Muscle of leg (tissue), 11 donors: ENCODE measurements around the gene NID1. TPM values are rescaled to one million over a fixed set of nuclear protein-coding genes. Genes with fewer than 3 reads are reported as not detected.

Experiments used
- DNase-seq: peaks from one replicate; pipeline ENCODE4 v3.0.0; 2013
- H3K27ac ChIP-seq: one replicate; pipeline ENCODE4 v1.5.1; 2013; ENCODE audit warnings: mild to moderate bottlenecking, low read length, control low read depth
- H3K27me3 ChIP-seq: one replicate; pipeline ENCODE4 v1.6.1; 2013; ENCODE audit warnings: low read length; ENCODE audit not compliant: control insufficient read depth, insufficient read depth
- H3K36me3 ChIP-seq: one replicate; pipeline ENCODE4 v1.6.1; 2013; ENCODE audit warnings: low read length; ENCODE audit not compliant: control insufficient read depth, insufficient read depth
- H3K4me1 ChIP-seq: one replicate; pipeline ENCODE4 v1.6.1; 2013; ENCODE audit warnings: low read length; ENCODE audit not compliant: control insufficient read depth, insufficient read depth
- H3K4me3 ChIP-seq: one replicate; pipeline ENCODE4 v1.5.1; 2013; ENCODE audit warnings: low read length, control low read depth
- H3K9me3 ChIP-seq: replicated peaks from 2 replicates; pipeline ENCODE4 v1.6.1; 2013; ENCODE audit warnings: low read depth, low read length; ENCODE audit not compliant: control insufficient read depth
- WGBS: methylation state at CpG from one replicate; pipeline ENCODE4 v1.1.5; 2013; ENCODE audit warnings: missing lambda C conversion rate; ENCODE audit not compliant: insufficient coverage; 5-methylcytosine and 5-hydroxymethylcytosine counted together
- polyA plus RNA-seq, 8 donors: library from polyadenylated mRNA; unstranded; fragments of 120-200 nt; gene quantifications; one replicate each; pipeline versions ENCODE4 v1.2.1 to v1.2.3, GENCODE V29; 2013; ENCODE audit warnings: inconsistent platforms in 1 of 8, low replicate concordance in 1 of 8; ENCODE audit not compliant: insufficient read length in 8 of 8, insufficient read depth in 1 of 8
- total RNA-seq: library from RNA; stranded (reverse); fragments of 120-200 nt; gene quantifications from one replicate; pipeline ENCODE4 v1.2.4, GENCODE V29; 2013

Gene NID1
- total and polyA plus RNA-seq, 9 donors, result 92.3 to 323 (median 246) TPM

DNA sequence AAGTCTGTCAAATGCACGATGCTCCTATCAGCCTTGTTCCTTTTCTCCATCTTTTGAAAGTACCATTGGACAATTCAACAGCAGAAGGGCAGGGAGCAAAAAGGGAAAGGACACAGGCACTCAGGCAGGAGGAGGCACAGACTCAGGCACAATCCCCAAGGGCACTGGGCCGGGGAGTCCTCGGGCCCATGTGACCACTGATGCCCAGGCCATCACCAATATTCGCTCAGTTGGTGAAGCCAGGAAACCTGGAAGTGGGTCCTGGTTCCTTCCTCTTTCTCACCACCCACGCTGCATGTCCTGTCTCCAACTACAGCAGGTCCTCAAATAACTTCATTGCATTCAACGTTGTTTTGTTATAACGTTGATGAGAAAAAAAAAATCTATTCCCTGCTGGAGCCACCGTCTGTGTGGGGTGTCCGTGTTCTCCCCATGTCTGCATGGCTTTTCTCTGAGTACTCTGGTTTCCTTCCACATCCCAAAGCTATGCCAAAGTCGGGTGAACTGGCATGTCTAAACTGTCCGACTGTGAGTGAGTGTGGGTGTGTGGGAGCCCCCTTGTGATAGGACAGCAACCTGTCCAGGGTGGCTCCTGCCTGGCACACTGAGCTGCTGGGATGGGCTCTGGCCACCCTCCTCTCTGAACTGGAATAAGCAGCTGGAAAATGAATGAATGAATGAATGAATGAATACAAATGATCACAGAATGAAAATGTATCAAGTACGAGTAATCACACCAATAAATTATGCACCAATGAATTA is 12.5 kb downstream of the NID1 start:
- DNase-seq, result no peak
- Histone ChIP-seq H3K4me3 (no peak overlapping the region), H3K27me3 (no peaks in the 10 kb centered on the region), H3K36me3 (peaks cover 23% of the 10 kb centered on the region), H3K4me1 (peaks cover 16% of the 10 kb centered on the region), H3K9me3 (peaks cover 3% of the 10 kb centered on the region), H3K27ac (no peak overlapping the region)
- WGBS, result 9% methylated on average over 3 of the region's 12 CpGs

DNA sequence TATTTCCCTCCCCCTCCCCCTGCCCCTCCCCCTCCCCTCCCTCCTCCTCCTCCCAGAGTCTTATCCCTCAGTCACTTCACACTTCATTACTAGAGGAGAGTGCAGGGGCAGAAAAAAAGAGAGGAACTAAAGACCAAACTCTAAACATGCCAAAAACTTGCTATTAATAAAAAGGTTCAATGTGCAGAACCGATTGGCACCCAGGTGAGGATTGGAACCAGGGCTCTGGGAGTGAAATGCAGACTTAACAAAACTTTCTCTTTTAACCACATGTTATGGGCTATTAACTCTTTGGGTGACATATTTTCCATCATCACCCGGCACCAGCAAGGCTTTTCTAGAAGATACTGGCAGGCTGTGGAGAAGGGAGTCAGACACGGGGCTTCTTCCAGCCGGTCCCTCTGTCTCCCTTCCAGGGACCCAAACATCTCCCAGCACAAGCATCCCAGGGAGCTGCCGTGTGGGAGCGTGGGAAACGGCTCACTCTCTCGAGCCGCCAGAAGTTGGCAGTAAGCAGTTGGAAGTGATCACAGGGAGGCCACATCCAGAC is 13.6 kb downstream of the NID1 start:
- DNase-seq, result peak; percentile 67
- H3K4me3 ChIP-seq, result no peak overlapping the region

GRCh38 chr1:236045771-236046170 is 19.1 kb downstream of the NID1 start:
- Histone ChIP-seq H3K27me3 (no peaks in the 10 kb centered on the region), H3K4me1 (peaks cover 7% of the 10 kb centered on the region), H3K9me3 (peaks cover 2% of the 10 kb centered on the region), H3K27ac (no peak overlapping the region), H3K4me3 (no peak overlapping the region), H3K36me3 (peaks cover 58% of the 10 kb centered on the region)
- DNase-seq, result no peak
- no CpG with 5 or more reads among the region's 5 CpGs for WGBS

More for the DNA sequence above, 13.6 kb downstream of the NID1 start:
- Histone ChIP-seq H3K27me3 (no peaks in the 10 kb centered on the region), H3K9me3 (peaks cover 3% of the 10 kb centered on the region), H3K36me3 (peaks cover 32% of the 10 kb centered on the region), H3K4me1 (peaks cover 20% of the 10 kb centered on the region), H3K27ac (peak overlapping the region; percentile 80)
- no CpG with 5 or more reads among the region's 9 CpGs for WGBS

DNA sequence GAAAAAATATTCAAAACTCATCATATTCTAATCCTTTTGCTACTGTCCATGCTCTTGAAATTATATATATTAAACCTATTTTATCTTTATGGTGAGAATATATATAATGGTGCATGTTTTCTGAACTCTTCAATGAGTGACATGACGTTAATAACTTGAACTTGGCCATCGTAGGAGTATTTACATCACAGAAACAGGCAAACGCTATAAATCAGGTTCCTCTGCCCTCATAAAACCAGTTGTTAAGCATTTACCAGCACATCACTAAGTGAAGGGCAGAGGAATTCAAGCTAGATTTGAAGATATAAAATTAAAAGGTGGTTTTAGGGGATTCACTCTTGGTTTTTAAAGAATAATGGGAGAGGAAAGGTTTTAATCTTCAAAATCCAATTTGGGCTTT is 20.5 kb downstream of the NID1 start:
- no peak overlapping the region for H3K27ac ChIP-seq
- peaks cover 13% of the 10 kb centered on the region for H3K4me1 ChIP-seq
- H3K36me3 ChIP-seq, result peaks cover 58% of the 10 kb centered on the region
- no peaks in the 10 kb centered on the region for H3K27me3 ChIP-seq
- DNase-seq, result no peak
- WGBS, result no CpG with 5 or more reads among the region's 3 CpGs
- H3K9me3 ChIP-seq, result peaks cover 2% of the 10 kb centered on the region
- no peak overlapping the region for H3K4me3 ChIP-seq

GRCh38 chr1:236041631-236042618 is 23.0 kb downstream of the NID1 start:
- Histone ChIP-seq H3K4me3 (no peak overlapping the region), H3K4me1 (peaks cover 13% of the 10 kb centered on the region), H3K36me3 (peaks cover 55% of the 10 kb centered on the region), H3K27ac (no peak overlapping the region), H3K9me3 (peaks cover 2% of the 10 kb centered on the region), H3K27me3 (no peaks in the 10 kb centered on the region)
- 85% methylated on average over 11 of the region's 17 CpGs for WGBS
- DNase-seq, result no peak

DNA sequence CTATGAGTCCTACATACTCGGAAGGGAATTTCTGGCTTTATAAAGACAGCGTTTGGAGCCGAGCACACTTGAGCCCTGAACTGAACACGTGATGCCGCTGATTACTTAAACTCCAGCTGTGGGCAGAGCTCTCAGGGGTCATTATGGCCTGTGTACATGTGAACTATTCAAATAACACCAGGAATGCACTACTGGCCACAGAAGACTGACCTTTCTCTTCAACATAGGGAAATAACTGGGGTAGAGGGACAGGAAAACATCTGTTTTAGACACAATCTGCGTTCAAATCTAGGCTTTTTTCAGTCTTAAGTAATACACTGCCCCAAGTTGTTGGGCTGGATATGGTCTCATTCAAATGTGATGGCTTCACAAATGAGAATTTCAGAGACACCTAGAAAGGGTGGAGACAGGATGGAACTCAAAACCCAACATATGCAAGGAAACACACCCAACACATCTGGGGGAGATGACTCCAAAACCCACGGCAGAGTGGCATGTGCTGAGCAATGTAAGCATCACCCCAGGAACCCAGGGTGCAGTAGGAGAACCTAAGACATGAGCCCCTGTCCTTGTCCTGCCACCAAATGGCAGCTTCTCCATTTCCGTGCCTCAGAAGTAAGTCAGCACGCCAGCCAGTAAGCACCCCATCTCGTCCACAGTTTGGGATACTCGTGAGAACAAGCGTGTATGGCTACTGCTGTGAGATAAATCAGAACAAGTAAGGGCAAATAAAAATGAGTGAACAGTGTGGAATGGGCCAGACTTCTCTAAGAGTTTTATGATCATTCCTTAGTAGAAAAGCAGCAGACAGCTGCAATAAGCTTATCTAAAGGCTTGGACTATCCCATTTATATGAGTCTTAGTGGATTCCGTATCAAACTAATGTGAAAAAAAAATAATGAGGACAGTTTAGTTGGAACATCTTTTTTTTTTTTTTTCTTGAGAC is 24.9 kb downstream of the NID1 start:
- DNase-seq, result peak; percentile 85
- Histone ChIP-seq H3K36me3 (peaks cover 45% of the 10 kb centered on the region), H3K27me3 (no peaks in the 10 kb centered on the region), H3K27ac (peak overlapping the region; percentile 43), H3K4me3 (no peak overlapping the region), H3K9me3 (peaks cover 2% of the 10 kb centered on the region), H3K4me1 (peaks cover 7% of the 10 kb centered on the region)
- WGBS, result 60% methylated on average over 5 of the region's 13 CpGs

GRCh38 chr1:236038034-236038433 is 26.9 kb downstream of the NID1 start:
- H3K27me3 ChIP-seq, result no peaks in the 10 kb centered on the region
- no peak overlapping the region for H3K4me3 ChIP-seq
- WGBS, result 89% methylated on average over 14 of the region's 15 CpGs
- H3K36me3 ChIP-seq, result peaks cover 40% of the 10 kb centered on the region
- no peak overlapping the region for H3K27ac ChIP-seq
- H3K9me3 ChIP-seq, result peaks cover under 1% of the 10 kb centered on the region
- H3K4me1 ChIP-seq, result peaks cover 7% of the 10 kb centered on the region
- no peak for DNase-seq

GRCh38 chr1:236035681-236036101 is 29.2 kb downstream of the NID1 start:
- Histone ChIP-seq H3K9me3 (no peaks in the 10 kb centered on the region), H3K27me3 (no peaks in the 10 kb centered on the region), H3K27ac (peak overlapping the region; percentile 24), H3K4me3 (no peak overlapping the region), H3K4me1 (peaks cover 7% of the 10 kb centered on the region), H3K36me3 (peaks cover 40% of the 10 kb centered on the region)
- WGBS, result 64% methylated on average over 8 of the region's 8 CpGs
- peak; percentile 87 for DNase-seq

GRCh38 chr1:236033336-236033735 is 31.6 kb downstream of the NID1 start:
- H3K27me3 ChIP-seq, result no peaks in the 10 kb centered on the region
- H3K4me1 ChIP-seq, result no peaks in the 10 kb centered on the region
- H3K4me3 ChIP-seq, result no peak overlapping the region
- H3K36me3 ChIP-seq, result peaks cover 58% of the 10 kb centered on the region
- no peak for DNase-seq
- H3K27ac ChIP-seq, result no peak overlapping the region
- WGBS, result 82% methylated on average over 2 of the region's 4 CpGs
- no peaks in the 10 kb centered on the region for H3K9me3 ChIP-seq
